HCT116 (cell line): ENCODE data around the gene SCAANT1. TPM values are rescaled to one million over a fixed set of nuclear protein-coding genes. Genes with fewer than 3 reads are reported as not detected.

Experiments used
- ATAC-seq: fragments of 200-7000 bp; cut with Tn5 transposase; 2 replicates; pipeline ENCODE4 v1.9.1; 2020; ENCODE audit warnings: mild to moderate bottlenecking, moderate library complexity
- BruUV-seq: library from RNA; stranded (reverse); fragments of 400-500 nt; replicated peaks from 2 replicates; lab custom pipeline; 2021; lab: Mats Ljungman, UMichigan
- CTCF ChIA-PET: fragments of 300-600 bp; sonication (Branson Sonifier 250); formaldehyde crosslinking; loops from one replicate; lab custom pipeline; 2021; ENCODE audit warnings: antibody characterized with exemption; lab: Charles Lee
- POLR2A ChIA-PET: fragments of 300-600, 350-600 bp; sonication (Branson Sonifier 250); formaldehyde crosslinking; loops from one replicate; lab custom pipeline; 2021; ENCODE audit warnings: antibody characterized with exemption; lab: Charles Lee
- RAD21 ChIA-PET, 2 experiments: fragments of 300-600 bp; sonication (Branson Sonifier 250); formaldehyde crosslinking; loops; one replicate each; lab custom pipeline; 2023; ENCODE audit warnings: low total read pairs in 2 of 2; ENCODE audit not compliant: uncharacterized antibody in 2 of 2, unreplicated experiment in 2 of 2, low non-redundant PET in 1 of 2; lab: Charles Lee
- DNase-seq: peaks from one replicate; pipeline ENCODE4 v3.0.0-alpha.2; 2010; ENCODE audit warnings: low read depth, low spot score
- H2AFZ ChIP-seq: fragments of 200-600 bp; shearing (Covaris generic), sonication (generic); 2 replicates; pipeline ENCODE4 v1.6.1; 2017; ENCODE audit warnings: low read depth, mixed run types, mixed read lengths, antibody characterized with exemption, low read length; ENCODE audit not compliant: poor library complexity, severe bottlenecking
- H3K27ac ChIP-seq: 2 replicates; pipeline ENCODE4 v1.5.1; 2012; ENCODE audit warnings: low read depth, low read length
- H3K27me3 ChIP-seq: fragments of 200-600 bp; sonication (generic); 2 replicates; pipeline ENCODE4 v1.6.1; 2016; ENCODE audit warnings: mixed run types, low read length, mixed read lengths; ENCODE audit not compliant: insufficient read depth
- H3K36me3 ChIP-seq, 2 experiments: fragments of 200-500 bp in 1 of 2; fragments of 200-600 bp in 1 of 2; sonication (Bioruptor generic) in 1 of 2; sonication (generic) in 1 of 2; 2 replicates each; pipeline versions ENCODE4 v1.5.1 to v1.6.1; 2014 to 2016; ENCODE audit warnings: low read length in 2 of 2, inconsistent platforms in 1 of 2, mixed read lengths in 1 of 2, mixed run types in 1 of 2; ENCODE audit not compliant: insufficient read depth in 2 of 2, control insufficient read depth in 1 of 2
- H3K4me1 ChIP-seq, 2 experiments: fragments of 200-600 bp in 1 of 2; sonication (generic) in 1 of 2; 2 replicates each; pipeline versions ENCODE4 v1.5.1 to v1.6.1; 2012 to 2017; ENCODE audit warnings: low read length in 2 of 2, inconsistent platforms in 1 of 2, mild to moderate bottlenecking in 1 of 2, mixed read lengths in 1 of 2, mixed run types in 1 of 2, moderate library complexity in 1 of 2; ENCODE audit not compliant: insufficient read depth in 2 of 2, control insufficient read depth in 1 of 2
- H3K4me2 ChIP-seq: fragments of 200-600 bp; sonication (generic); 2 replicates; pipeline ENCODE4 v1.6.1; 2017; ENCODE audit warnings: mixed run types, low read length, mixed read lengths
- H3K4me3 ChIP-seq, 2 experiments: fragments of 200-600 bp in 1 of 2; sonication (generic) in 1 of 2; replicated peaks in 1 of 2; 2 replicates each; pipeline ENCODE4 v1.5.1; 2011 to 2016; ENCODE audit warnings: low read length in 2 of 2, control low read depth in 1 of 2, low read depth in 1 of 2, mild to moderate bottlenecking in 1 of 2, mixed read lengths in 1 of 2, mixed run types in 1 of 2
- H3K79me2 ChIP-seq: fragments of 200-600 bp; sonication (generic); 2 replicates; pipeline ENCODE4 v1.6.1; 2017; ENCODE audit warnings: mild to moderate bottlenecking, mixed run types, low read length, moderate library complexity, mixed read lengths; ENCODE audit not compliant: insufficient read depth
- H3K9ac ChIP-seq: fragments of 200-600 bp; sonication (generic); 2 replicates; pipeline ENCODE4 v1.6.1; 2016; ENCODE audit warnings: low read length, mixed read lengths
- H3K9me2 ChIP-seq: fragments of 200-600 bp; sonication (generic), shearing (Covaris generic); 2 replicates; pipeline ENCODE4 v1.6.1; 2017; ENCODE audit warnings: mixed run types, mild to moderate bottlenecking, moderate library complexity; ENCODE audit not compliant: insufficient read depth
- H3K9me3 ChIP-seq, 2 experiments: fragments of 200-500 bp in 1 of 2; fragments of 200-600 bp in 1 of 2; sonication (Bioruptor generic) in 1 of 2; sonication (generic) in 1 of 2; 2 replicates each; pipeline ENCODE4 v1.6.1; 2014 to 2017; ENCODE audit warnings: low read length in 2 of 2, mixed read lengths in 2 of 2, inconsistent platforms in 1 of 2, low read depth in 1 of 2, mild to moderate bottlenecking in 1 of 2, mixed run types in 1 of 2, moderate library complexity in 1 of 2; ENCODE audit not compliant: control insufficient read depth in 1 of 2, insufficient read depth in 1 of 2
- H4K20me1 ChIP-seq: fragments of 200-600 bp; sonication (generic), shearing (Covaris generic); 2 replicates; pipeline ENCODE4 v1.6.1; 2017; ENCODE audit warnings: mixed run types, mild to moderate bottlenecking, moderate library complexity; ENCODE audit not compliant: insufficient read depth
- CEBPB ChIP-seq: IDR thresholded peaks from 2 replicates; pipeline ENCODE4 v1.6.1; 2012; ENCODE audit warnings: low read depth
- EZH2 ChIP-seq: fragments of 200-600 bp; sonication (generic); IDR thresholded peaks from 2 replicates; pipeline ENCODE4 v1.6.1; 2017; ENCODE audit warnings: antibody characterized with exemption, mixed run types
- EZH2phosphoT487 ChIP-seq: fragments of 200-600 bp; IDR thresholded peaks from 2 replicates; pipeline ENCODE4 v1.6.1; 2018; ENCODE audit warnings: antibody characterized with exemption, borderline replicate concordance
- FOSL1 ChIP-seq: IDR thresholded peaks from 2 replicates; pipeline ENCODE4 v1.6.1; 2012; ENCODE audit warnings: low read depth
- POLR2A ChIP-seq: IDR thresholded peaks from 2 replicates; pipeline ENCODE4 v1.7.0; 2011; ENCODE audit warnings: borderline replicate concordance; ENCODE audit not compliant: insufficient read depth, insufficient read length; ENCODE audit errors: extremely low read depth
- RAD21 ChIP-seq: IDR thresholded peaks from 2 replicates; pipeline ENCODE4 v1.6.1; 2012; ENCODE audit warnings: low read depth, mild to moderate bottlenecking
- SIN3A ChIP-seq: IDR thresholded peaks from 2 replicates; pipeline ENCODE4 v1.6.1; 2012; ENCODE audit warnings: low read depth
- SRF ChIP-seq: IDR thresholded peaks from 2 replicates; pipeline ENCODE4 v1.6.1; 2012; ENCODE audit warnings: low read depth
- YY1 ChIP-seq: IDR thresholded peaks from 2 replicates; pipeline ENCODE4 v1.6.1; 2011; ENCODE audit warnings: low read length, low read depth, moderate library complexity, mild to moderate bottlenecking; ENCODE audit not compliant: insufficient replicate concordance; ENCODE audit errors: extremely low read depth
- ZFX ChIP-seq: fragments of 450-650 bp; IDR thresholded peaks from 2 replicates; pipeline ENCODE4 v1.6.1; 2017
- ZNF274 ChIP-seq: fragments of 200-500 bp; sonication (Bioruptor generic); IDR thresholded peaks from 2 replicates; pipeline ENCODE4 v1.6.1; 2014; ENCODE audit warnings: mild to moderate bottlenecking, low read depth, low read length, inconsistent platforms
- intact Hi-C: fragments of 100-400 bp; cut with micrococcal nuclease; formaldehyde crosslinking; loops from 2 replicates; pipeline ENCODE4 v1.10.0; 2022
- total RNA-seq: library from RNA; stranded (reverse); gene quantifications from one replicate; pipeline ENCODE4 v1.2.1, GENCODE V29; 2021; ENCODE audit not compliant: unreplicated experiment
- TF ChIP-seq, protein P1 (sequence below), 3 experiments: fragments of 200-600 bp in 1 of 3; sonication (generic) in 1 of 3; IDR thresholded peaks in 2 of 3; conservative IDR thresholded peaks in 1 of 3; 2 replicates each; pipeline ENCODE4 v1.5.1; 2012 to 2017; ENCODE audit warnings: low read depth in 2 of 3, low read length in 2 of 3, antibody characterized with exemption in 1 of 3, borderline replicate concordance in 1 of 3, control low read depth in 1 of 3, mild to moderate bottlenecking in 1 of 3, mixed read lengths in 1 of 3, mixed run types in 1 of 3, moderate library complexity in 1 of 3; ENCODE audit not compliant: insufficient read depth in 1 of 3
- TF ChIP-seq, protein P2 (sequence below): IDR thresholded peaks from 2 replicates; pipeline ENCODE4 v1.6.1; 2012
- TF ChIP-seq, protein P3 (sequence below): IDR thresholded peaks from 2 replicates; pipeline ENCODE4 v1.6.1; 2011; ENCODE audit warnings: mild to moderate bottlenecking, low read length, moderate library complexity; ENCODE audit not compliant: insufficient replicate concordance; ENCODE audit errors: extremely low read depth

SCAANT1 gene
- total RNA-seq, 1 experiment from 2014 or later: not detected

DNA sequence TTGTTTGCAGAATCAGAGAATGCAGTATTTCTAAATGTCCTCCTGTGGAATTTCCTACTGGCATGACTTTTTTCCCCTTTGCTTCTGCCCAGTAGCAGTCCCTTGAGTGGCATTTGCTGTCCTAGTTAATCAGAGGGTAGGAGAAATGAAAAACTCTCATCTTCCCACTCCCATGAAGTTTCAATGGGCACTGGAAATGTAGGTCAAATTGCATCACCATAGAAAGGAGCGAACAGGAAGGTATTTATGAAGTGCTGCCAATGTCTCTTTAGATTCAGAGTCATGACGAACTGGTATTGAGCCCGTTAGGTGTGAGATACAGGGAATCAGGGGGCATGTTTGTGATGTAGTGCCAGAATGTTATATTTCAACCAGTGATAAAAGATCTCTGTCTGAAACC, 25.3 kb downstream of the SCAANT1 start (continued):
- TF ChIP-seq, protein P1, sequence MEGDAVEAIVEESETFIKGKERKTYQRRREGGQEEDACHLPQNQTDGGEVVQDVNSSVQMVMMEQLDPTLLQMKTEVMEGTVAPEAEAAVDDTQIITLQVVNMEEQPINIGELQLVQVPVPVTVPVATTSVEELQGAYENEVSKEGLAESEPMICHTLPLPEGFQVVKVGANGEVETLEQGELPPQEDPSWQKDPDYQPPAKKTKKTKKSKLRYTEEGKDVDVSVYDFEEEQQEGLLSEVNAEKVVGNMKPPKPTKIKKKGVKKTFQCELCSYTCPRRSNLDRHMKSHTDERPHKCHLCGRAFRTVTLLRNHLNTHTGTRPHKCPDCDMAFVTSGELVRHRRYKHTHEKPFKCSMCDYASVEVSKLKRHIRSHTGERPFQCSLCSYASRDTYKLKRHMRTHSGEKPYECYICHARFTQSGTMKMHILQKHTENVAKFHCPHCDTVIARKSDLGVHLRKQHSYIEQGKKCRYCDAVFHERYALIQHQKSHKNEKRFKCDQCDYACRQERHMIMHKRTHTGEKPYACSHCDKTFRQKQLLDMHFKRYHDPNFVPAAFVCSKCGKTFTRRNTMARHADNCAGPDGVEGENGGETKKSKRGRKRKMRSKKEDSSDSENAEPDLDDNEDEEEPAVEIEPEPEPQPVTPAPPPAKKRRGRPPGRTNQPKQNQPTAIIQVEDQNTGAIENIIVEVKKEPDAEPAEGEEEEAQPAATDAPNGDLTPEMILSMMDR (IDR thresholded peaks at IDR 0.05 in 2 of 3, conservative IDR thresholded peaks at IDR 0.05 in 1 of 3; ENCODE audit: borderline replicate concordance in 1 of 3, insufficient read depth in 1 of 3, low read depth in 2 of 3, low read length in 2 of 3): no peak
- no peak for TF ChIP-seq EZH2phosphoT487

DNA sequence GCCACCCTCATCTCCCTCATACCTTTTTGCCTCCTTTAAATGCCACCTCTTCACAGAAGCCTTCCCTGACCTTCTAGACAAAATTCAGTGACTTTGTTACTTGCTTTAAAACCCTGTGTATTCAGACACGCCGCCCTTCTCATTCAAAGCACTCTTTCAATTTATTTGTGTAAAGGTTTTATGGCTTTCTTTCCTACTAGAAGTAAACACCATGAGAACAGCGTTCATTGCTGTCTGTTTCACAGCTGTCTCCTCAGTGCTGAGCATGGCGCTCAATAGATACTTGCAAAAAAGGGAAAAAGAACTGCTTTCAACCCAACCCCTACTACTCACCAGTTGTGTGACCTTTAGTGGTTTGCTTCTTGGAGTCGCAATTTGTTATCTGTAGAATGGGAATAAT, 31.5 kb downstream of the SCAANT1 start:
- no peaks in the 10 kb centered on the region for H3K27me3 ChIP-seq
- H3K4me1 ChIP-seq: no peaks in the 10 kb centered on the region
- TF ChIP-seq SIN3A (no peak), SRF (no peak), ZNF274 (no peak), POLR2A (no peak), EZH2 (no peak), FOSL1 (no peak), YY1 (no peak), ZFX (no peak), CEBPB (no peak), RAD21 (no peak)
- TF ChIP-seq, protein P2, sequence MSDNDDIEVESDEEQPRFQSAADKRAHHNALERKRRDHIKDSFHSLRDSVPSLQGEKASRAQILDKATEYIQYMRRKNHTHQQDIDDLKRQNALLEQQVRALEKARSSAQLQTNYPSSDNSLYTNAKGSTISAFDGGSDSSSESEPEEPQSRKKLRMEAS: no peak
- TF ChIP-seq, protein P3, sequence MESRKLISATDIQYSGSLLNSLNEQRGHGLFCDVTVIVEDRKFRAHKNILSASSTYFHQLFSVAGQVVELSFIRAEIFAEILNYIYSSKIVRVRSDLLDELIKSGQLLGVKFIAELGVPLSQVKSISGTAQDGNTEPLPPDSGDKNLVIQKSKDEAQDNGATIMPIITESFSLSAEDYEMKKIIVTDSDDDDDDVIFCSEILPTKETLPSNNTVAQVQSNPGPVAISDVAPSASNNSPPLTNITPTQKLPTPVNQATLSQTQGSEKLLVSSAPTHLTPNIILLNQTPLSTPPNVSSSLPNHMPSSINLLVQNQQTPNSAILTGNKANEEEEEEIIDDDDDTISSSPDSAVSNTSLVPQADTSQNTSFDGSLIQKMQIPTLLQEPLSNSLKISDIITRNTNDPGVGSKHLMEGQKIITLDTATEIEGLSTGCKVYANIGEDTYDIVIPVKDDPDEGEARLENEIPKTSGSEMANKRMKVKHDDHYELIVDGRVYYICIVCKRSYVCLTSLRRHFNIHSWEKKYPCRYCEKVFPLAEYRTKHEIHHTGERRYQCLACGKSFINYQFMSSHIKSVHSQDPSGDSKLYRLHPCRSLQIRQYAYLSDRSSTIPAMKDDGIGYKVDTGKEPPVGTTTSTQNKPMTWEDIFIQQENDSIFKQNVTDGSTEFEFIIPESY: no peak
- intact Hi-C loops: no loop called here
- no peaks in the 10 kb centered on the region for H3K36me3 ChIP-seq
- H3K9me2 ChIP-seq: no peaks in the 10 kb centered on the region
- no peak overlapping the region for H3K4me2 ChIP-seq
- H4K20me1 ChIP-seq: 0 out of 2 replicates have a peak, but pooled peaks cover under 1% of the 10 kb centered on the region
- ChIA-PET CTCF (no interaction called here), POLR2A (no interaction called here), RAD21 (no interaction called here)
- DNase-seq: no peak
- no TSS peak for BruUV-seq
- H3K4me3 ChIP-seq: no peak overlapping the region
- no peak overlapping the region for H3K27ac ChIP-seq
- no peaks in the 10 kb centered on the region for H3K9me3 ChIP-seq
- peaks cover 63% of the 10 kb centered on the region for H3K79me2 ChIP-seq
- no peak for ATAC-seq
- H2AFZ ChIP-seq: no peak overlapping the region
- no peak overlapping the region for H3K9ac ChIP-seq
